GM18907 (cell line): ENCODE results near the gene SH3RF3.

Source experiments
- ATAC-seq: cut with Tn5 transposase; IDR thresholded peaks from one replicate; pipeline ENCODE4 v1.9.1; 2021; ENCODE audit warnings: mild to moderate bottlenecking, moderate library complexity; ENCODE audit not compliant: unreplicated experiment

SH3RF3 gene

DNA sequence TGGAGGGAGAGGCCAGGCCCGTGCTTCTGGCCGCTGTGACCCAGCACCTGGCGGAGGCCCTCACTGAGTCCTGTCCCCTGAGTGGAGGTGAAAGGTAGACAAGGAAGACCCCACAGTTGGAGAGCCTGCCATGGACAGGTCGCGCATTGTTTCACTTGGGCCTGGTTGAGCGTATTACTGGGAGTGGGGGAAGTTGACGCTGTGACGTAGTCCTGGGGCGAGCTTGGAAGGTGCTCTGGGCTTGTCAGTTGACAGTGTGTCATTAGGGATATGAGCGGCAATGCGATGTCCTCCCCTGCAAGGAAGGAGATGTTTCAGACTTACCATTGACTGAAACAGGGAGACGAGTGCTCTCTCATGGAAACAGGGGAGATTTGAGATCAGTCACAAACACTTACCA is 127.1 kb downstream of the SH3RF3 start:
- ATAC-seq: no peak

DNA sequence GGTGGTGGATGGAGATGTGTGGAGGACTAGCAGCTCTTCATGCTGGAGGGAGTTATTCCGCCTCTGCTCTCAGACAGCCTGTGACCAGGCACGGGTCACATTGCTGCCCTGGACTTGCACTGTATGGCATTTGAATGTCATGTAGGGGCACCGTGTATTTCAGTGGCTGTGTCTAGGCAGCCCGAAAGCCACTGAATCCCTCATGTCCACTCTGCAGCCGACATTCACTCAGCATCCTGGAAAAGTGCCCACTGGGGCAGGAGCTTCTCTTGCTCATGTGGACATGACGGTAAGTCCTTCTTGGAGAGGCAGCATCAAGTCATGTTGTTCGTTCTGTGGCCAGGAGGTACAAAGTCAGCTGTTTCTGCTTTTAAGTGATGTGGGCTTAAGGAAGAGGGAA is 127.9 kb downstream of the SH3RF3 start:
- ATAC-seq: no peak

DNA sequence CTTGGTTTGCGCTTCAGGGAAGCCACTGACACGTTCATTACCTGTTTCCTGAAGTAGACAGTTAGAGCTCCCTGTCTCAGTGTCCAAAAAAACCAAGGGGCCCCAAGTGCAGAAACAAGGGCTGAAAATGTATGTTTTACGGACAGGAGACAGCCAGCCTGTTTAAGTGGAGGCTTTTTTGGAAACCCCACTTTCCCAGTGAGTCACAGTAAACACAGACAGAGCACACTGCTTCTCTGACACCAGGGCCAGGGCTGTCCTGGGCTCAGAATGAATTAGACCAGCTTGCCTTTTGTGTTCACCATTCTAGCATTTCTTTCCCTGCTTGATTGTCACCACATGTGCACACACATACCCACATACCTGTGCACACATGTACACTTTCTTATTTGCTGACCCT is 128.6 kb downstream of the SH3RF3 start:
- ATAC-seq: no peak

DNA sequence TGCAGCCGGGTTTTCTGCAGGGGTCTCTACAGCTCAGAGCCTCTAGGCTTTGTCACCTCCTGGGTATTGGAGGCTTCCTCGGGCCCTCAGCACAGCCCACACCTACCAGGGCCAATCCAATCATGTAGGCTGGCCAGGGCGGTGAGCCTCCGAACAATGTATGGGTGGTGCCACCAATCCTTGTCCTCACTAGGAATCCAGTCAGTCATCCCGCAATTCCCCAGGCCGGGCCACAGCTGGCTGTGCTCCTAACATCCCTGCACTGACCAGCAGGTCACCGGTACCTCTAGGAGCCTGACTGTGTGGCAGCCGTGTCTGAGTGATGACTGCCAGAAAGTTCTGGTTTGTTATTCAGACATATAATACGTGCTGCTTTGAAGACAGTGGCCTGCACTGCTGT is 129.4 kb downstream of the SH3RF3 start:
- no peak for ATAC-seq

DNA sequence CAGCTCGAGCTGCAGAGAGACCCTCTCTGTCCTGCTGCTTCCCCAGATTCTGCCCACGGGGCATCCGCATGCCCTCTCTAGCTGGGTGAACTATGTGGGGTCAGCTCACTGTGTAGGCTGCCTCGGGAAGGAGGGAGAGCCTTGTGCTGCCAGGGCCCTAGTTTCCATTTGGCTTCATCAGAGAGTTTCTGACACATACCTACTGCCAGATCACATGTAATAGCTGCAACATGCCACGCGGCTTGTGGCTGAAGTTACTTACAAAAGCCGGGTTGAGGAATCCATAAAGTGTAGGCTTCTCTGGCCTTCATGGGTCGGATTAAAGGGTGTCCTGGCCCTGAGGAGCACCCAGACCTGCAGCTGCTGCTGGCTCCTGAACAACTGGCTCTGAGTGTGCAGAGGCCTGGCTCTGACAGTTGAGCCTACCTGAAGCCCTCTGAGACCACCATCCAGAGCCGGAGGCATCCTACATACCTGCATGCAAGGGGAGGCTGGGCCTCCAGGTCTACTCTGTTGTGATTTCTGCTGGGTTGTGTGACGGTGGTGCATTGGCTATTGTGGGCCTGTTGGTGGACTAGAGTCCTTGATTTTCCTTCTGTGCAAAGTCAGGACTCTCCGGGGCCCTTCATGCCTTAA is 130.0 kb downstream of the SH3RF3 start:
- ATAC-seq: no peak

DNA sequence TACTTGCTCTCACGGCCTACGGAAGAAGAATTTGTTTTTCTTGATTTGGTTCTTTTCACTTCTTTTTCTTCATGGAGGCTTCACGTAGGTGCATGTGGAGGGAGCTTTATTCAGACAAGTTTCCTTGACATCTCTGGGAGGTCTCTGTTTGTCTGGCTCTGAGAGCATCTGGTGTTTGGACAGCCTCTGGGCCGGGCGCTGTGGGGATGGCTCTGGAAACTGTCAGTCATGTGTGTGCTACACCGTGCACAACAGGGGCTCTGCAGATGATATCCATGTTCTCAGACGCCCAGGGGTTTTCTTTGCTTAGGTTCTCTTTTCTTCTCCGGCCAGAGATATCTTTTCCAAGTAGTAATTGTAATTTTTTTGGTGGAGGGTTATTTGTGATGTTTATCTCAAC is 130.7 kb downstream of the SH3RF3 start:
- no peak for ATAC-seq

DNA sequence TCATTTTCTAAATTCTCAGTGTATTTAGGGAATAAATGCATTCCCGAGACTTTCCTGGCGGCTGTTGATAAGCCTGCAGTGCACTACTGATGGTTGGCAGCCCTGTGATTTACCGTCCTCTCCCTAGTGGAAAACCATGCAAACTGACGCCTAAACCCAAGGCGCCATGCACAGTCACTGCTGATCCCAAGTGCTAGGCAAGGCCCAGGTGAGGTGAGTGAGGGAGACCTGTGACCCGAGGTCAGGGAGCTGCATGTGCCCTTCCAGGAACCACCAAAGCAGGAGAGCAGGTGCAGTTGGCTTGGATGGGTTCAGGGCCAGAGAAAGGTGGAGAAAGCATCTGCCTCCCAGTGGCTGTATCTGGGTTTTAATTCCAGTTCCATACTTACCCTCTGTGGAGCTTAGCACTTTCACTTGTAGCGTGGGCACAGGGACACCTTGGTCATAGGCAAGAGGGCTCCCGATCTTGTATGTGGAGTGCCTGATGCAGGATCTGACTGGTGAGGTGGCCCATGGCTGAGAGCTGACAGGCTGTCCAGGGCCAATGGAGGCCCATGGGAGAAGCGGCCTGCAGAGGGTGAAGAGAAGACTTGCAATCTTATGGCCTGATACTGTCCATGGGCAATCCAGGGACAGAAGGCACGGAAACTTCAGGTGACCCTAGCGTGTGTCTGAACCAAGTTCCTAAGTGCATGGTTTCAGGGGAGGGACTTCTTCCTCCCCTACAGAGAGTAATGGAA is 131.3 kb downstream of the SH3RF3 start:
- ATAC-seq: no peak

DNA sequence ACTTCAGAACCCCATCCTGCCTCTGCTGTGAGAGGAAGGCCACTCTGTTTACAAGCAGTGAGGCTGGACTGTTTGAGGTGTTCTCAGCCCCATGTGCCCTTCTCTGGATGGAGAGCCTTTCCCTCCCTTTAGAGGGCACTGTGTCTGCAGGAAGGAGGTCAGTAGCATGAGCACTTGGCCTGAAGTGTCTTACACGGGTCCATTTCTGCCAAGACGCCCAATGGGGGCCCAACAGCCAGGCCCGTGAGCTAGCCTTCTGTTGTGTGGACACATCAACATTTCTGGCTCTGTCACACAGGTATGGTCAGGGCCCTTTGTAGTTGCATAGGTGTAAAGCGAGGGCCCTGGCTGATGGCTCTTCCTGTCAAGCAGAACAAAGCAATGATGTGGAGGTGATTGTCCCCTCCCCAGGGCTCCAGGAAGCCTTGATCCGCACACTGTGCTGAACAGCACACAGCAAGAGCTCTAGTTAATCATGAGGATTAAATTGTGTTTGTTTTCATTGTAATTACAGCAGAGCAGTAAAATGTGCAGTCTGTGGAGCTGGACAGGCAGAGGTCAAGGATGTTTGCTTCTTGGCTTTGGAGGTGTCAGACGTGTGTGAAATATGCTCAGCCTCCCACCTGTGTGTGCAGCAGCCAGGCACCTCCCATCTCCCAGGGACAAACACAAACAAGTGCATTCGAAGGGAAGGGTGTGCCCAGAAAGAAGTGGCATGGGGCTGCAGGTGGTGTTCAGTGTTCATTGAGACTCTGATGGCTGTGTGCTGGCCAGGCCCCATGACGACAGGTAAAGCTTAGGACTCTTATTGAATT is 132.1 kb downstream of the SH3RF3 start:
- ATAC-seq: no peak

DNA sequence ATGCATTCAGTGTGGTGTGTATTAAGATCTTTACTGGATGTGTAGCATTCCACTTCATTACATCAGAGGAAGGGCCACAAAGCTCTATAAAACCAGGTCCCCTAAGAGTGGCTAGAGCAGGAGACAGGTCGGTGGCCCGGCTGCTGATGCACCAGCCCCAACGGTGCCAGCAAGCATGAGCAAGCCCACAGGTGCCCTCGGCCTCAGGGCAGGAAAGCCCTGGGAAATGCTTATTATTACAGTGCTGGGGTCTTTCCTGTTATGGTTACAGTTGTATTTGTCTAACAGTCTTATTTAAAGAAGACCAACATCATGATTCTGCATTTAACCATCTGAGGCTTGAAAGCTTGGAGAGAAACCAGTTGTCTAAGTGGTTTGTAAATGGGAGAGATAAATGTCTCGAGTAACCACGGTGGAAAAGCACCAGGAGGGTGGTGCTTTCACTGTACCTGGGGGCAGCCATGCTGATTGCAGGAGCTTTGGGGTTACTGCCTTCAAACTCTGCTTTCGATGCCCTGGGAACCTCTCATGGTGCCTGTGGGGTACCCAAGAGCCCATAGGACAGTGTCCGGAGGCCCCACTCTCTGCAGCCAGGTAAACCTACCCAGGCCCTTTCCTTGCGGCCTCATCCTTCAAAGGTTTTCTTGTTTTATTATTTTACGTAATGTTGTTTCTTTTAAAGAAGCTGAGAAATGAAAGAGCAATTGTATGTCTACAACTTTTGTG is 133.1 kb downstream of the SH3RF3 start:
- no peak for ATAC-seq

DNA sequence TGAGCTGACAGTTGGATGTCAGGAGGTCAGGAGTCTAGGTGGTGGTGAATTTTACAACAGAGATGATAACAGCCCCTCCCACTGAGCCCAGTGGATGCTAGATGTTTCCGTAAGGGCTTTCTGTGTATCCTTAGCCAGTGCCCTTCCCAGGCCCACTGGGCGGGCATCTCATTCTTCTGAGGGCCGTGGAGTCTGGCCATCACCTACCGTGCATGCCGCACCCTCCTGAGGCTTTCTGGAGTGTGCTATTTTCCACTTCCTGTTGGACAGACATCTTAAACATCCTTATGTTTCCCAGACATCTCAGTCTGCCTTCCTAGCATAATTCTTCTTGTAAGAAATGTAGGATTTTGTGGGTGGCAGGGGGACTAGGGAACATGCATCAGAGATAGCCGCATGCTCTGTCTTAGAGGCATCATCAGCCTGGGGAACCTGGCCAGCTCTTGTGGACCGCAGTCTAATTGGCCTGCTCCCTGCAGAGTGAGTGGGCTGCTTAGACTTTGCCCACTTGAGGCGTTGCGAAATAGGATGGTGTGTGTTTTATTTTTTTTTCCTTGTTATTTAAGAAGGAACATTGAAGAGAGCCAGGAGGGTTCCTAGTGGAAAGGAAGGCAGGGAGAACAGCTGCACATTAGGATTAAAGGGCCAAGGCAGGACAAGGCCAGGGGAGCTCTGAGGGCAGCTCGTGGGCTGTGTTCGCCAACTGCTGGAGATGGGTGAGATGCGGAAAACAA is 135.8 kb downstream of the SH3RF3 start:
- ATAC-seq: no peak

DNA sequence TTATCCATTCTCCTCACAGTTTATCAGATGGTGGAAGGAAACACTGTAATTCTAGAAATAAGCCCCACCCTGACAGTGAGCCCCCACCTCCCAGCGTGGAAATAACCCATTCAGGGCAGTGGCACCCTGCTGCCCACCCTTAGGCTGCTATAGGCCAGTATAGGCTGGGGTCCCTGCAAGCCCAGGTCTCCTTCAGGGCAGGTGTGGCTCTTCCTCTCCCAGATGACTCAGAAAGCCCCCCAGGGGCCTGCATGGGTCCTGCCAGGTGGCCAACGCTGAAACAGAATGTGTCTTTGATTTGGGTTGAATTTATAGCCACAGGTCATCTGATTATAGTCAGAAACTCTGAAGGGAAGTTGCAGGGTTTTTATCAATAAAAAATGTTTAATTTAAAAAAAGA is 136.4 kb downstream of the SH3RF3 start:
- no peak for ATAC-seq

DNA sequence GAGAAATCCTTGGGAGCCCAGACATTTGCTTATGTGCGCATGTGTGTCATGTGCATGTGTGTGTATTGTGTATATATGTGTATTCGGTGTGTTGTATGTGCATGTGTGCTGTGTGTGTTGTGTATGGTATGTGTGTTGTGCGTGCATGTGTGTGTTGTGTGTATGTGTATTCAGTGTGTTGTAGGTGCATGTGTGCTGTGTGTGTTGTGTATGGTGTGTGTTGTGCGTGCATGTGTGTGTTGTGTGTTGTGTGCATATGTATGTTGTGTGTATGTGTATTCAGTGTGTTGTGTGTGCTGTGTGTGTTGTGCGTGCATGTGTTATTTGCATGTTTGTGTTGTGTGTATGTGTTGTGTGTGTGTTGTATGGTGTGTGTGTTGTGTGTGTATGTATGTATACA is 136.9 kb downstream of the SH3RF3 start:
- no peak for ATAC-seq

DNA sequence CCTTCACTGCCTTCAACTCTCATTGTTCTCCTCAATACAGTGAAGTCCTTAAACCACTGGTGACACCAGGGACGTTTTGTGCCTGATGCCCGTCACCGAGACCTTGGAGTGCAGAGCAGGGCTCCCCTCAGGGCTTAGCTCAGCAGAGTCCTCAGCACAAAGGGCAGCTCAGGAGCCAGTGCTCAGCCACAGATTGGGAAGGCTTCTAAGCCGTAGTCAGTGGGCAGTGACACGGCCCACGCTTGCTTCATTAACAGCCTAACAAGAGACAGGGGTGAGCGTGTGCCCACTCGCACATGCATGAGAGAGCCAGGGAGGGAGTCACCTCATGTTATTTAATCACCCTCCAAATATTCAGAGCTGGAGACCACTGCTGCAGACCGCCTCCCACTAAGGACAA is 137.5 kb downstream of the SH3RF3 start:
- no peak for ATAC-seq

DNA sequence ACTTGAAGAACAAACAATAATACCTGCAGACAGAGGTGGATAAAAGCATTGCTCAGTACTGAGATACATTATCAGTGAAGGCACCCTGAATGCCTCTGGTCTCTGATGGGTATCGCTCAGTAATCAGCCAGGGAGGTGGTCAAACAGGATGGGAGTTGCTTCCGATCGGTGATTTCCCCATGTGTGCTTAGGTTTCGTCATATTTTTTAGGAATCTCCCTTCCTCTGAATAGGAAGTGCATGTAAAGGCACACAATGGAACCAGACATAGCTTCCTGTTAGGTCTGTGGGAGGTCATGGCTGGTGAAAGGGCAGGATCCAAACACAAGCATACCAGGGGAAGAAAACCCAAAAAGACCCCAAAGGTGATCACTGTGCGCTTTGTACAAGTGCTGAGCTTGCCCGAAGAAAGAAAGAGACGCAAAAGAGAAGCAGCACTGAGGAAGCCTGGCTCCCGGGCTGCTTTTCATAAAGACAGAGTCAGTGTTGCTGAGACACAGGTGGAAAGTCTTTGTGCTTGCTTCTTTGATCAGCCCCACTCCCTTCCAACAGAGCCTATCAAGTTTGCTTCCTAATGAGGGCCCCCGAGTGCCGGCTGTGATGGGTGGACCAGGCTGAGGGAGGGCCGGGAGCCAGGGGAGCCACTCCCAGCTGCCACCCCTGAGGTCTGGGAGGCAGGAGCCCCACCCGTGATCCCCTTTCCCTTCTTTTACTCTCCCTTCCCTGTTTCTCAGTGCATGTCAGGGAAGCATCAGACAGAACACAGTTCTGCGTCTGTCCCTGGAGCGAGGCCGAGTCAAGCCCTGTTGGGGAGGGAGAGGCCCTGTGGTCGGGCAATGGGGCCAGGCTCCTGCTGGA is 138.2 kb downstream of the SH3RF3 start:
- no peak for ATAC-seq

DNA sequence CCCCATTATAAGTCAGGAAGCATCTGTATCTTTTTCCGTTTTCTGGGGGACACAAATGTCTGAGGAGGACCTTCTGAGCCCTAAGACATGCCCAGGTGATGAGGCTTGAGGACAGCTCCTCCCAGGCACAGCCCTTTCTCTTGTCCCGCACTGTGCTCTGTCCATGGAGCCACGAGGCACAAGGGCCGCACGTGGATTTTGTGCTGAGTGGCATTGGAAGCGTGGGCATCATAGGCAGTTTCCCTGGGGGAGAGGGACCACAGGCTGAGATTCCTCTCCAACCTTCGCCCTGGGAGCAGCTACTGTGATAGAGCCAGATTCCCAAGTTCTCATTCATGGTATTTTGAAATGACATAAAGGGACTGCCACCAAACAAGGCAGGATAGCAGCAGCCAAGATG is 139.9 kb downstream of the SH3RF3 start:
- ATAC-seq: no peak

DNA sequence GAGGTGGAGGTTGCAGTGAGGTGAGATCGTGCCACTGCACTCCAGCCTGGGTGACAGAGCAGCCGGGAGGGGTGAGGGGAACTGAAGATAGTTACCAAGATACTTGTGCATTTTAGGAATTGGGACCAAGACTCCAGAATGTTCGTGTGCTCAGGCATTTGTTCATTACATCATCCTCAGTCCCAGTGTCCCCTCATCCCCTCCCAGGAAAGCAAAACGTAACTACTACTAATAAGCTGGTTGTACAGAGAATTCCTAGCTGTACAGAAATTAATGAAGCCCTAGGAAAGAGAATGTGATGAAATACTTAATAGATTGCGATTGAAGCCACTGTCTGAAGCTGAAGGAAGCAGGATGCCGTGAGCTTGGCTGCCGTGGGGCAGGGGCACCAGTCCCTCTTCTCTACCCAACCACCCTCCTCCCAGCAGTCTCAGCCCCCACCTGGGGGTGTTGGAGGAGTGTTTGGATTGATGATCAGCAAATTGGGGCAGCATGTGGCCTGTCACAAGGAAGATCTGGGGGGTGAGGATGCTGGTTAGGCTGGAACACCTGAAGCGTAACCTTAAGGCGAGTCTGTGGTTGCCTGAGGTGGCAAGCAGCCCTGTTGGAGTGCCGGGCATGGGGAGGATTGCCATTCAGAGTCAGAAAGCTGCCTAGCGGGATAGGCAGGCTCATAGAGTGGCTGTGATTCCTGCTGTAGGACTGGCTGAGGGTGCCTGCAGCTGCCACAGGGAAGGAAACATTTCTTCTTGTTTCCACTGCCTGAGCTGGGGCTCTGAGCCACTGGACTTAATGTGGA is 140.9 kb downstream of the SH3RF3 start:
- no peak for ATAC-seq

DNA sequence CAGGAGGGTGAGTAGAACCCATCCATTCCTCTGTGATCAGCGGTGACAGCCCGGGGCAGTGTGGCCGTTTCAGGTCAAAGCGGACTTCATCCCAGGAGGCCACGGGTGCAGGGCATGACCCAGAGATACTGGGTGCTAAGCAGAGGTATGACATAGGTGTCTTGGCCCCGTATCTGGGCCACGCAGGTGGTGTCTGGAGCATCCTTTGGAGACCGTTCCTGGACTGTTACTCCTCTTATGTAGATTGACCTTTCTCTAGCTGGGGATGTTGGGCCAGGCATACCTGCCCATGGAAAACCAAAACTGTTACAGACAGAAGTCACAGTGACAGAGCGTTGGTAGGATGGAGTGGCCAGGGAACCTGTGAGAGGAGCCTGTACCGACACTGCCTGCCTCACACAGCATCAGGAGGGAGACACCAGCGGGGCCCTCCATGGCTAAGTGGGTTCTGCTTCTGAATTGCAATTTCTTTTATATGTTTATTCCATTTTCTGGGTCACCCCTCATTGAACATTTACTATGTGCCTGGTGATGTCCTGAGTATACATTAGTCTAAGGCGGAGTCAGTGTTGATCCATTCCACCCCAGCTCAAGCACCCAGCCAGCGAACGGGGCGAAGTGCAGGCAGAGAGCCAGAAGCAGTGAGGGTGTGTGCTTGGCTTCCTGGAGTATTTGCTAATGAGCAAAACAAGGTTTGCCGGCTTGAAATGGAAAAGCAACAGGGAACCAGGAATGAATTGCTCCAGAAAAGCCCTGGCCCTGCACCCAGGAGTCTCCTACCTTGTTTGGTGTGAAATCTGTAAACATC is 141.7 kb downstream of the SH3RF3 start:
- ATAC-seq: no peak

DNA sequence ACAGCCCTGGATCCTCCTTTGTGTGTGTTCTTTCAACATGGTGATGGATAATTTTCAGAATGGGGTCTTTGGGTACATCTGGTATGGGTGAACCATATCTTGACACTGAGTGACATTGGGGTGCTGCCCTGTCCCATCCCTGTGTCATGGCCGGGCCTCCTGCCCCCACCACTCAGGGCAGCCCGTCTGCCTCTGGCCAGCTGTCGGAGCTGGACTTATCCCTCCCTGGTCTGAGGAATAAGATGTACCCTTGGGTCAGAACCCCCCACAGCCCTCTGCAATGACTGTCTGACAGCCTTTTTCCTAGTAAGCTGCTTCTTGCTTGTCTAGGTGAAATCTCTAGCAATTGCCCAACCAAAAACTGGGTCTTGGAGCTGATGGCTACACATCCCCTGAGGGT is 142.9 kb downstream of the SH3RF3 start:
- no peak for ATAC-seq
